Glutamatergic neuron (in vitro differentiated cells): ENCODE results near the gene LMF2. TPM values are rescaled to one million over a fixed set of nuclear protein-coding genes. Genes with fewer than 3 reads are reported as not detected.

ENCODE experiments used
- DNase-seq: peaks from one replicate; pipeline ENCODE4 v3.0.0; 2022
- H3K27ac Mint-ChIP-seq: one replicate; pipeline ENCODE4 v1.8.0; 2020; ENCODE audit warnings: mild to moderate bottlenecking, mixed read lengths, inconsistent platforms; ENCODE audit not compliant: unreplicated experiment
- H3K27me3 Mint-ChIP-seq: one replicate; pipeline ENCODE4 v1.8.0; 2020; ENCODE audit warnings: mild to moderate bottlenecking, moderate library complexity, mixed read lengths, inconsistent platforms; ENCODE audit not compliant: unreplicated experiment
- H3K36me3 Mint-ChIP-seq: one replicate; pipeline ENCODE4 v1.8.0; 2020; ENCODE audit warnings: mild to moderate bottlenecking, mixed read lengths, inconsistent platforms; ENCODE audit not compliant: unreplicated experiment
- H3K4me1 Mint-ChIP-seq: one replicate; pipeline ENCODE4 v1.8.0; 2020; ENCODE audit warnings: mild to moderate bottlenecking, low read depth, mixed read lengths, inconsistent platforms; ENCODE audit not compliant: unreplicated experiment
- H3K4me3 Mint-ChIP-seq: one replicate; pipeline ENCODE4 v1.8.0; 2020; ENCODE audit warnings: mild to moderate bottlenecking, mixed read lengths, inconsistent platforms; ENCODE audit not compliant: unreplicated experiment
- H3K9me3 Mint-ChIP-seq: one replicate; pipeline ENCODE4 v1.8.0; 2020; ENCODE audit warnings: mild to moderate bottlenecking, moderate library complexity, mixed read lengths, inconsistent platforms; ENCODE audit not compliant: unreplicated experiment
- total RNA-seq: library from RNA; stranded (reverse); fragmentation: NEBNext Ultra II Directional; extraction: Animal tissue kit (Norgen Biotek cat#: 25700); gene quantifications from one replicate; pipeline ENCODE4 v1.2.1, GENCODE V29; 2021; ENCODE audit not compliant: unreplicated experiment
- TF ChIP-seq, protein P1 (sequence below): fragments of 200-600 bp; sonication (generic); IDR thresholded peaks from one replicate; pipeline ENCODE4 v1.5.0; 2021; ENCODE audit not compliant: partially characterized antibody, unreplicated experiment

The LMF2 gene
- total RNA-seq, 1 donor from 2014 or later = 62.2 TPM

- H3K27me3 Mint-ChIP-seq = peaks cover 2% of the 10 kb centered on the region
- TF ChIP-seq, protein P1, sequence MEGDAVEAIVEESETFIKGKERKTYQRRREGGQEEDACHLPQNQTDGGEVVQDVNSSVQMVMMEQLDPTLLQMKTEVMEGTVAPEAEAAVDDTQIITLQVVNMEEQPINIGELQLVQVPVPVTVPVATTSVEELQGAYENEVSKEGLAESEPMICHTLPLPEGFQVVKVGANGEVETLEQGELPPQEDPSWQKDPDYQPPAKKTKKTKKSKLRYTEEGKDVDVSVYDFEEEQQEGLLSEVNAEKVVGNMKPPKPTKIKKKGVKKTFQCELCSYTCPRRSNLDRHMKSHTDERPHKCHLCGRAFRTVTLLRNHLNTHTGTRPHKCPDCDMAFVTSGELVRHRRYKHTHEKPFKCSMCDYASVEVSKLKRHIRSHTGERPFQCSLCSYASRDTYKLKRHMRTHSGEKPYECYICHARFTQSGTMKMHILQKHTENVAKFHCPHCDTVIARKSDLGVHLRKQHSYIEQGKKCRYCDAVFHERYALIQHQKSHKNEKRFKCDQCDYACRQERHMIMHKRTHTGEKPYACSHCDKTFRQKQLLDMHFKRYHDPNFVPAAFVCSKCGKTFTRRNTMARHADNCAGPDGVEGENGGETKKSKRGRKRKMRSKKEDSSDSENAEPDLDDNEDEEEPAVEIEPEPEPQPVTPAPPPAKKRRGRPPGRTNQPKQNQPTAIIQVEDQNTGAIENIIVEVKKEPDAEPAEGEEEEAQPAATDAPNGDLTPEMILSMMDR = no peak
- H3K36me3 Mint-ChIP-seq = no peaks in the 10 kb centered on the region
- no peak overlapping the region for H3K27ac Mint-ChIP-seq
- peaks cover 5% of the 10 kb centered on the region for H3K4me1 Mint-ChIP-seq
- H3K4me3 Mint-ChIP-seq = no peak overlapping the region
- peaks cover 2% of the 10 kb centered on the region for H3K9me3 Mint-ChIP-seq
- DNase-seq = no peak
These were observed 16.8 kb downstream of the LMF2 start for GRCh38 chr22:50490531-50491308.

DNA sequence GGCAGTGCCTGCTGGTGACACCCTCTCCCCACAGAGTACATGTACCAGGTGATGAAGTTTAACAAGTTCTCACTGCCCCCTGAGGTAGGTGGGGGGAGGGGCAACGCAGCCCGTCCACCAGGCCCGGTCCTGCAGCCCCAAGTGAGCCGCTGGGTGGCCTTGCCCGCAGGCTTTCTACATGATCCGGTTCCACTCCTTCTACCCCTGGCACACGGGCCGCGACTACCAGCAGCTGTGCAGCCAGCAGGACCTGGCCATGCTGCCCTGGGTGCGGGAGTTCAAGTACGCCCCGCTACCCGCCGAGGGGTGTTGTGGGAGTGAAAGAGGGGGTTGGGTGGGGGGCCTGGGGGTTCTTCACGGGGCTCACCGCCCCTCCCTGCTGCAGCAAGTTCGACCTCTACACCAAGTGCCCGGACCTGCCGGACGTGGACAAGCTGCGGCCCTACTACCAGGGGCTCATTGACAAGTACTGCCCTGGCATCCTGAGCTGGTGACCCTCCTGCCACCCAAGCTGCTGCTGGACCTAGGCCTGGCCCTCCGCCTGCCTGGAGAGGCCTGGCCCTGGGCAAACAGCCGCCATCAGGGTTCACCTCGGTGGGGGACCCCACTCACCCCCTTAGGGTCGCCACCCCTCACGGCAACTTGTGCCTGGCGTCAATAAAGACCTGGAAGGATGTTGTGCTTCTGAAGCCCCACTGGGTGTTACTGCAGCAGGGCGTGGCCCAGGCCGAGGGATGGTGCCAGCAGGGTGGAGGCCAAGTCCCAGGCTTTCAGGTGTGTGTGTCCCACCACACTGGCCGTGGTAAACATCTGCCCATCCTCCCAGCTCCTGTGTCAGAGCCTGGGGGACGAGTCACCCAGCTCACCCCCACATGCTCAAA lies 17.9 kb downstream of the LMF2 start:
- Mint-ChIP-seq H3K4me1 (peaks cover 5% of the 10 kb centered on the region), H3K27me3 (peaks cover 4% of the 10 kb centered on the region), H3K36me3 (no peaks in the 10 kb centered on the region), H3K4me3 (no peak overlapping the region), H3K27ac (no peak overlapping the region), H3K9me3 (peaks cover 2% of the 10 kb centered on the region)
- peak; percentile 15 for DNase-seq
- TF ChIP-seq, protein P1 = no peak

GRCh38 chr22:50488886-50489285 lies 18.6 kb downstream of the LMF2 start:
- H3K27me3 Mint-ChIP-seq = peaks cover 8% of the 10 kb centered on the region
- no peak overlapping the region for H3K4me3 Mint-ChIP-seq
- TF ChIP-seq, protein P1 = no peak
- DNase-seq = peak; percentile 11
- peaks cover 5% of the 10 kb centered on the region for H3K4me1 Mint-ChIP-seq
- no peaks in the 10 kb centered on the region for H3K36me3 Mint-ChIP-seq
- H3K27ac Mint-ChIP-seq = no peak overlapping the region
- peaks cover 2% of the 10 kb centered on the region for H3K9me3 Mint-ChIP-seq

DNA sequence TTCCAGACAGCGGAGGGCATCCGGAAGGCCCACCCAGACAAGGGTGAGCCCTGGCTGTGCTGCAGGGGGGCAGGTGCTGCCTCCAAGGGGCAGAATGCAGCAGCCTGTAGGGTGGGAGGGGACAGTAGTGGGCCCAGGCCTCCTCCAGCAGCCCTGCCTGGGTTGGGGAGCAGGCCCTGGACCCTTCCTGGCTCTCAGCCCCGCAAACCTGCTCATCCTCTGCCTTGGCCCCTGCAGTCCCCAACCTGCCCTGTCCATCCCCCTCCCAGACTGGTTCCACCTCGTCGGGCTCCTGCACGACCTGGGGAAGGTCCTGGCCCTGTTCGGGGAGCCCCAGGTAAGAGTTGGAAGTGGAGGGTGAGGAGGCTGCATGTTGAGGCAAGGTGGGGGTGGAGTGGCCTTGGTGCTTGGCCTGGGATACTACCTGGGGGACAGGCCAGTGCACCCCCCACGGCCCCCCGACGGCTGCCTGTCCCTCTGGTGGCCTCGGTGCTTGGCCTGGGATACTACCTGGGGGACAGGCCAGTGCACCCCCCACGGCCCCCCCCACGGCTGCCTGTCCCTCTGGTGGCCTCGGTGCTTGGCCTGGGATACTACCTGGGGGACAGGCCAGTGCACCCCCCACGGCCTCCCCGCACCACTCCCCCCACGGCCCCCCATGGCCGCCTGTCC lies 19.4 kb downstream of the LMF2 start:
- H3K4me3 Mint-ChIP-seq = no peak overlapping the region
- H3K4me1 Mint-ChIP-seq = peaks cover 5% of the 10 kb centered on the region
- no peak overlapping the region for H3K27ac Mint-ChIP-seq
- peak; percentile 11 for DNase-seq
- peaks cover 3% of the 10 kb centered on the region for H3K9me3 Mint-ChIP-seq
- H3K27me3 Mint-ChIP-seq = peaks cover 8% of the 10 kb centered on the region
- H3K36me3 Mint-ChIP-seq = no peaks in the 10 kb centered on the region
- TF ChIP-seq, protein P1 = no peak
